NT2/D1 (cell line): Measurements from ENCODE around the gene PTPRK.

Experiments
- SUZ12 ChIP-seq: IDR thresholded peaks from 2 replicates; pipeline ENCODE4 v1.6.1; 2011; ENCODE audit not compliant: insufficient read length, insufficient read depth; ENCODE audit errors: extremely low read depth
- YY1 ChIP-seq: IDR thresholded peaks from 2 replicates; pipeline ENCODE4 v1.6.1; 2011; ENCODE audit not compliant: insufficient read length, insufficient read depth
- ZNF274 ChIP-seq: IDR thresholded peaks from 2 replicates; pipeline ENCODE4 v1.6.1; 2011; ENCODE audit warnings: mild to moderate bottlenecking, low read depth, low read length

- TF ChIP-seq YY1: no peak
- TF ChIP-seq ZNF274: no peak
- no peak for TF ChIP-seq SUZ12
Measured at GRCh38 chr6:128259029-128259724, 261.2 kb downstream of the PTPRK start.
